H1 (cell line): Measurements from ENCODE around the gene RFT1. TPM values are rescaled to one million over a fixed set of nuclear protein-coding genes. Genes with fewer than 3 reads are reported as not detected.

Experiments used
- CHD7 ChIP-seq: fragments of 300-600 bp; sonication (generic); IDR thresholded peaks from 2 replicates; pipeline ENCODE4 v1.7.1; 2012; ENCODE audit warnings: low read length, moderate library complexity, mild to moderate bottlenecking, inconsistent platforms; ENCODE audit not compliant: insufficient replicate concordance
- HDAC6 ChIP-seq: IDR thresholded peaks from one replicate; pipeline ENCODE4 v1.7.1; 2012; ENCODE audit warnings: low read depth, mild to moderate bottlenecking, inconsistent platforms, low read length, moderate library complexity
- KDM5A ChIP-seq: fragments of 200-600 bp; IDR thresholded peaks from 2 replicates; pipeline ENCODE4 v1.7.1; 2012; ENCODE audit warnings: mild to moderate bottlenecking, low read length, inconsistent platforms, mixed read lengths
- RBBP5 ChIP-seq: IDR thresholded peaks from 2 replicates; pipeline ENCODE4 v1.7.1; 2012; ENCODE audit warnings: low read depth, mild to moderate bottlenecking, inconsistent platforms, low read length, moderate library complexity, borderline replicate concordance
- RFX5 ChIP-seq: IDR thresholded peaks from 2 replicates; pipeline ENCODE4 v1.6.1; 2011; ENCODE audit warnings: low read depth, low read length, improper control_type of control experiment, borderline replicate concordance
- RNF2 ChIP-seq: fragments of 200-900, 300-1000 bp; sonication (generic); IDR thresholded peaks from 2 replicates; pipeline ENCODE4 v1.7.1; 2016; ENCODE audit warnings: borderline replicate concordance, low read depth, mild to moderate bottlenecking, antibody characterized with exemption, low read length; ENCODE audit not compliant: poor library complexity, severe bottlenecking; ENCODE audit errors: missing control alignments
- TEAD4 ChIP-seq: IDR thresholded peaks from 2 replicates; pipeline ENCODE4 v1.6.1; 2012; ENCODE audit warnings: low read depth, low read length, inconsistent platforms, mixed read lengths
- USF2 ChIP-seq: IDR thresholded peaks from 2 replicates; pipeline ENCODE4 v1.6.1; 2011; ENCODE audit warnings: low read length, improper control_type of control experiment
- polyA plus RNA-seq, 7 experiments: library from polyadenylated mRNA; depleted of rRNA in 3 of 7; stranded (reverse) in 5 of 7; unstranded in 2 of 7; fragments of >200 nt in 5 of 7; fragments of 200-250 nt in 2 of 7; gene quantifications; 1 replicate in 5 of 7; 2 replicates in 1 of 7; 4 replicates in 1 of 7; pipeline versions ENCODE4 v1.2.1 to v1.2.3, GENCODE V29; 2011 to 2013; ENCODE audit warnings: missing spikeins in 2 of 7, mixed read lengths in 2 of 7
- total RNA-seq: library from RNA; stranded (reverse); fragmentation: NEBNext Ultra II Directional; extraction: Animal tissue kit (Norgen Biotek cat#: 25700); gene quantifications from 2 replicates; pipeline ENCODE4 v1.2.1, GENCODE V29; 2021

RFT1 gene
- total and polyA plus RNA-seq, 2 of the 8 experiments (the other 6 are each of a cell fraction or from before 2014, with no cell fraction given), result 27.7 to 42.4 TPM

- TF ChIP-seq USF2, result no peak
- no peak for TF ChIP-seq CHD7
- peak; percentile 67 for TF ChIP-seq RBBP5
- no peak for TF ChIP-seq RFX5
- peak; percentile 64; the same call in 1 of the 2 replicates for TF ChIP-seq KDM5A
- peak; percentile 64 for TF ChIP-seq TEAD4
- TF ChIP-seq RNF2, result no peak
- TF ChIP-seq HDAC6, result no peak
Observed at GRCh38 chr3:53130179-53131061, at the start of gene RFT1 (continued).
